Breast epithelium (tissue), 4 donors: ENCODE measurements around the gene TSEN34. TPM values are rescaled to one million over a fixed set of nuclear protein-coding genes. Genes with fewer than 3 reads are reported as not detected.
A peak's percentile ranks its signal among the peaks of the same experiment; 100 is the strongest.

Source experiments
- DNase-seq, 2 donors: peaks; one replicate each; pipeline ENCODE4 v3.0.0-alpha.2; 2019; ENCODE audit warnings: low spot score in 2 of 2
- H3K27ac ChIP-seq, 2 donors: fragments of 200-600 bp; sonication (generic) in 1 of 2; one replicate each; pipeline ENCODE4 v1.5.1; 2016 to 2019; ENCODE audit warnings: mild to moderate bottlenecking in 1 of 2
- H3K27me3 ChIP-seq, 2 donors: fragments of 200-600 bp; sonication (generic) in 1 of 2; one replicate each; pipeline versions ENCODE4 v1.5.1 to v1.6.0; 2017 to 2019; ENCODE audit warnings: control low read depth in 1 of 2, mild to moderate bottlenecking in 1 of 2
- H3K36me3 ChIP-seq: fragments of 200-600 bp; one replicate; pipeline ENCODE4 v1.5.1; 2019
- H3K4me1 ChIP-seq, 2 donors: fragments of 200-600 bp; sonication (generic); one replicate each; pipeline ENCODE4 v1.5.1; 2016 to 2019; ENCODE audit warnings: control low read depth in 1 of 2
- H3K4me3 ChIP-seq, 3 donors: fragments of 200-600 bp; sonication (generic); 1 replicate in 2 of 3; 2 replicates in 1 of 3; pipeline ENCODE4 v1.5.1; 2016 to 2019; ENCODE audit warnings: mild to moderate bottlenecking in 3 of 3, moderate library complexity in 2 of 3
- H3K9me3 ChIP-seq, 2 donors: fragments of 200-600 bp; sonication (generic) in 1 of 2; one replicate each; pipeline ENCODE4 v1.5.1; 2016 to 2019; ENCODE audit warnings: control low read depth in 1 of 2
- CTCF ChIP-seq, 3 donors: fragments of 450-650 bp; IDR thresholded peaks; one replicate each; pipeline ENCODE4 v1.5.1; 2016 to 2017; ENCODE audit warnings: antibody characterized with exemption in 3 of 3, mild to moderate bottlenecking in 3 of 3, moderate library complexity in 3 of 3
- POLR2A ChIP-seq: fragments of 450-650 bp; IDR thresholded peaks from one replicate; pipeline ENCODE4 v1.6.1; 2016; ENCODE audit warnings: antibody characterized with exemption, mild to moderate bottlenecking, moderate library complexity
- POLR2AphosphoS5 ChIP-seq, 3 donors: sonication (generic); formaldehyde crosslinking; IDR thresholded peaks; one replicate each; pipeline ENCODE4 v1.6.1; 2017; ENCODE audit warnings: antibody characterized with exemption in 3 of 3
- intact Hi-C: fragments of 100-400 bp; cut with DNase I; formaldehyde crosslinking; loops from one replicate; pipeline ENCODE4 v1.15.1; 2023; ENCODE audit warnings: low total_unique reads
- total RNA-seq, 3 donors: library from RNA; depleted of rRNA; stranded (reverse); fragments of >200 nt; gene quantifications; one replicate each; pipeline ENCODE4 v1.1.0, GENCODE V29; 2016

The TSEN34 gene
- total RNA-seq, 3 donors from 2014 or later, result 59.5 to 80.3 (median 74.4) TPM

GRCh38 chr19:54152878-54153524, 38.1 kb upstream of the TSEN34 start:
- no peaks in the 10 kb centered on the region for H3K4me1 ChIP-seq
- no peaks in the 10 kb centered on the region for H3K9me3 ChIP-seq
- intact Hi-C loops, result no loop called here
- peaks cover 4% of the 10 kb centered on the region for H3K36me3 ChIP-seq
- DNase-seq, result no peak
- no peaks in the 10 kb centered on the region for H3K27me3 ChIP-seq
- H3K4me3 ChIP-seq, result no peak overlapping the region
- H3K27ac ChIP-seq, result peak overlapping the region in 1 of 2 donors; percentile 70
- TF ChIP-seq POLR2A, result no peak
- TF ChIP-seq CTCF (IDR thresholded peaks at IDR 0.05), result no peak
- TF ChIP-seq POLR2AphosphoS5 (IDR thresholded peaks at IDR 0.05), result no peak

GRCh38 chr19:54153731-54154326, 37.3 kb upstream of the TSEN34 start:
- no peak overlapping the region for H3K4me3 ChIP-seq
- no peak for TF ChIP-seq CTCF (IDR thresholded peaks at IDR 0.05)
- TF ChIP-seq POLR2AphosphoS5 (IDR thresholded peaks at IDR 0.05), result no peak
- no peak for TF ChIP-seq POLR2A
- peak overlapping the region in 1 of 2 donors; percentile 70 for H3K27ac ChIP-seq
- intact Hi-C loops, result no loop called here
- peaks cover 4% of the 10 kb centered on the region for H3K36me3 ChIP-seq
- H3K27me3 ChIP-seq, result no peaks in the 10 kb centered on the region
- no peak for DNase-seq
- no peaks in the 10 kb centered on the region for H3K4me1 ChIP-seq
- H3K9me3 ChIP-seq, result no peaks in the 10 kb centered on the region

GRCh38 chr19:54154603-54155345, 36.3 kb upstream of the TSEN34 start:
- no peaks in the 10 kb centered on the region for H3K9me3 ChIP-seq
- peaks cover 3% of the 10 kb centered on the region for H3K36me3 ChIP-seq
- no peaks in the 10 kb centered on the region for H3K27me3 ChIP-seq
- intact Hi-C loops, result loop anchor here (5.0 kb wide), 1 partner anchor 1437 kb away; no protein-coding TSS in a partner anchor
- no peak for TF ChIP-seq POLR2A
- no peak for TF ChIP-seq POLR2AphosphoS5 (IDR thresholded peaks at IDR 0.05)
- TF ChIP-seq CTCF (IDR thresholded peaks at IDR 0.05), result no peak
- H3K4me1 ChIP-seq, result no peaks in the 10 kb centered on the region
- H3K27ac ChIP-seq, result no peak overlapping the region
- no peak for DNase-seq
- no peak overlapping the region for H3K4me3 ChIP-seq

- no peaks in the 10 kb centered on the region for H3K27me3 ChIP-seq
- intact Hi-C loops, result loop anchor here (5.0 kb wide), 1 partner anchor 1438 kb away; no protein-coding TSS in a partner anchor
- DNase-seq, result no peak
- H3K9me3 ChIP-seq, result no peaks in the 10 kb centered on the region
- no peak for TF ChIP-seq CTCF (IDR thresholded peaks at IDR 0.05)
- TF ChIP-seq POLR2A, result no peak
- no peak for TF ChIP-seq POLR2AphosphoS5 (IDR thresholded peaks at IDR 0.05)
- no peak overlapping the region for H3K27ac ChIP-seq
- peaks cover 0 to 4% of the 10 kb centered on the region in 2 donors for H3K4me1 ChIP-seq
- H3K36me3 ChIP-seq, result no peaks in the 10 kb centered on the region
- no peak overlapping the region for H3K4me3 ChIP-seq
Measured at GRCh38 chr19:54155694-54156093, 35.4 kb upstream of the TSEN34 start.

GRCh38 chr19:54156490-54156889, 34.6 kb upstream of the TSEN34 start:
- Histone ChIP-seq H3K27me3 (no peaks in the 10 kb centered on the region), H3K36me3 (no peaks in the 10 kb centered on the region), H3K4me1 (peaks cover 0 to 7% of the 10 kb centered on the region in 2 donors), H3K4me3 (no peak overlapping the region), H3K27ac (no peak overlapping the region), H3K9me3 (no peaks in the 10 kb centered on the region)
- DNase-seq, result no peak
- intact Hi-C loops, result loop anchor here (5.0 kb wide), 1 partner anchor 1439 kb away; no protein-coding TSS in a partner anchor
- TF ChIP-seq CTCF (IDR thresholded peaks at IDR 0.05) (no peak), POLR2AphosphoS5 (IDR thresholded peaks at IDR 0.05) (no peak), POLR2A (no peak)
